GM23338 (cell line): Measurements from ENCODE around the gene WWOX.

Experiments
- CREB1 ChIP-seq: fragments of 250-450 bp; sonication (Bioruptor Pico); IDR thresholded peaks from 2 replicates; pipeline ENCODE4 v1.5.0; 2020; ENCODE audit warnings: low read depth, mild to moderate bottlenecking, moderate library complexity
- CTCF ChIP-seq, 2 experiments: fragments of 200-600 bp in 1 of 2; sonication (generic) in 1 of 2; conservative IDR thresholded peaks; 2 replicates each; pipeline versions ENCODE4 v1.5.1 to v1.6.1; 2016 to 2017; ENCODE audit warnings: antibody characterized with exemption in 2 of 2, low read depth in 2 of 2, mild to moderate bottlenecking in 2 of 2, moderate library complexity in 1 of 2
- EZH2 ChIP-seq: fragments of 200-600 bp; sonication (generic); IDR thresholded peaks from one replicate; pipeline ENCODE4 v1.8.0; 2017; ENCODE audit warnings: antibody characterized with exemption, mild to moderate bottlenecking, low read depth; ENCODE audit not compliant: unreplicated experiment
- JUNB ChIP-seq: IDR thresholded peaks from one replicate; pipeline ENCODE4 v1.6.1; 2016; ENCODE audit warnings: antibody characterized with exemption; ENCODE audit not compliant: unreplicated experiment
- POLR2AphosphoS5 ChIP-seq: IDR thresholded peaks from 2 replicates; pipeline ENCODE4 v1.6.1; 2016; ENCODE audit warnings: antibody characterized with exemption, low read depth
- REST ChIP-seq: IDR thresholded peaks from one replicate; pipeline ENCODE4 v1.6.1; 2018; ENCODE audit warnings: antibody characterized with exemption; ENCODE audit not compliant: unreplicated experiment
- ZNF331 ChIP-seq: fragments of 250-450 bp; sonication (Bioruptor Pico); IDR thresholded peaks from 2 replicates; pipeline ENCODE4 v1.5.0; 2020; ENCODE audit warnings: low read depth, mild to moderate bottlenecking, moderate library complexity

DNA sequence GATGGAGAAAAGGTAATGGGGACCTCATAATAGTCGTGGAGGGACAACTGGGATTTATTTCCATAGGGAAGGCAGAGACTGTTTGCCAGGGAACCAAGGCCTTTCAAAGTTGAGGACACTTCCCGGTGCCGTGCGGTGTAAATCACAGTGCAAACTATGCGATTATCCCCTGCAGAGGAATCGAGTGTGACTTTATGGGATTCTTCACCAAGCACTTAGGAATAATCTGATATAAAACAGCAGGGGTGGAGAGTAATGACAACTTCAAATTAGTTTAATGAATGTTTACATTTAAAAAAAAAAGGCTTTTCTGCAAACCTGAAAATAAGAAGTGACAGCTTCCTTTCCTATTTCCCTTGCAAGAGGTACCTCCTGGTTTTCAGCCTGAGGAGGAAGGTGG, 962.9 kb downstream of the WWOX start:
- no peak for TF ChIP-seq CTCF (conservative IDR thresholded peaks at IDR 0.05; ENCODE audit: low read depth in 2 of 2)
- no peak for TF ChIP-seq EZH2
- TF ChIP-seq JUNB: no peak
- no peak for TF ChIP-seq REST
- TF ChIP-seq ZNF331 (CRISPR knock-in tag): no peak
- TF ChIP-seq POLR2AphosphoS5: no peak
- TF ChIP-seq CREB1 (CRISPR knock-in tag): no peak
